GM13976 (cell line): ENCODE measurements around the gene UBE2E1.
A peak's percentile ranks its signal among the peaks of the same experiment; 100 is the strongest.

Source experiments
- DNase-seq: peaks from one replicate; pipeline ENCODE4 v3.0.0; 2012; ENCODE audit warnings: low spot score
- in situ Hi-C: fragments of 300-500 bp; cut with MboI; formaldehyde crosslinking; loops from one replicate; pipeline ENCODE4 v1.12.0; 2022; ENCODE audit warnings: low sequenced_read_pairs, mixed read lengths, inconsistent platforms; ENCODE audit not compliant: unreplicated experiment
- TF ChIP-seq, protein P1 (sequence below): IDR thresholded peaks from 2 replicates; pipeline ENCODE4 v1.5.1; 2012; ENCODE audit warnings: borderline replicate concordance, mild to moderate bottlenecking; ENCODE audit not compliant: insufficient read depth; ENCODE audit errors: extremely low read depth, missing control alignments, control extremely low read depth

The UBE2E1 gene

DNA sequence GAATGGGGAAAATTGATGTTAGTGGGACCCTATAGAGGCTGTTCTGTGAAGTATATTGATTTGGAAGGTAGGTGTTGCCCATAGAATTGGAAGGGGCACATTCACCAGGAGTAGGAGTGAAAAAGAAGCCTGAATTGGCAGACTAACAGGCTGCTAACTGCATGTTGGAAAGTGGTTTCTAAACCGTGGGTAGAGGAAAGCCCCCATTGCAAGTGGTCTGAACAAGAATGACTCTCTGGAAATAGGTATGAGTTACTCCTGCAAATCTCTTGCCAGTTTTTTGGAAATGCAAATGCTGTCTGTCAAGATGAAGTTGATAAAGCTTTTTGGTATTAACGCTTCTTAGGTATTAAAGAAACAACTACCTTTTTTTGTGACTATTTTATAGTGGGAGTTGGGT lies 3.5 kb downstream of the UBE2E1 start:
- no peak for DNase-seq
- in situ Hi-C loops, result no loop called here
- TF ChIP-seq, protein P1, sequence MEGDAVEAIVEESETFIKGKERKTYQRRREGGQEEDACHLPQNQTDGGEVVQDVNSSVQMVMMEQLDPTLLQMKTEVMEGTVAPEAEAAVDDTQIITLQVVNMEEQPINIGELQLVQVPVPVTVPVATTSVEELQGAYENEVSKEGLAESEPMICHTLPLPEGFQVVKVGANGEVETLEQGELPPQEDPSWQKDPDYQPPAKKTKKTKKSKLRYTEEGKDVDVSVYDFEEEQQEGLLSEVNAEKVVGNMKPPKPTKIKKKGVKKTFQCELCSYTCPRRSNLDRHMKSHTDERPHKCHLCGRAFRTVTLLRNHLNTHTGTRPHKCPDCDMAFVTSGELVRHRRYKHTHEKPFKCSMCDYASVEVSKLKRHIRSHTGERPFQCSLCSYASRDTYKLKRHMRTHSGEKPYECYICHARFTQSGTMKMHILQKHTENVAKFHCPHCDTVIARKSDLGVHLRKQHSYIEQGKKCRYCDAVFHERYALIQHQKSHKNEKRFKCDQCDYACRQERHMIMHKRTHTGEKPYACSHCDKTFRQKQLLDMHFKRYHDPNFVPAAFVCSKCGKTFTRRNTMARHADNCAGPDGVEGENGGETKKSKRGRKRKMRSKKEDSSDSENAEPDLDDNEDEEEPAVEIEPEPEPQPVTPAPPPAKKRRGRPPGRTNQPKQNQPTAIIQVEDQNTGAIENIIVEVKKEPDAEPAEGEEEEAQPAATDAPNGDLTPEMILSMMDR, result no peak

- DNase-seq, result peak; percentile 39
- in situ Hi-C loops, result no loop called here
- TF ChIP-seq, protein P1, result no peak
Measured at GRCh38 chr3:23809840-23810342, 4.1 kb downstream of the UBE2E1 start.

DNA sequence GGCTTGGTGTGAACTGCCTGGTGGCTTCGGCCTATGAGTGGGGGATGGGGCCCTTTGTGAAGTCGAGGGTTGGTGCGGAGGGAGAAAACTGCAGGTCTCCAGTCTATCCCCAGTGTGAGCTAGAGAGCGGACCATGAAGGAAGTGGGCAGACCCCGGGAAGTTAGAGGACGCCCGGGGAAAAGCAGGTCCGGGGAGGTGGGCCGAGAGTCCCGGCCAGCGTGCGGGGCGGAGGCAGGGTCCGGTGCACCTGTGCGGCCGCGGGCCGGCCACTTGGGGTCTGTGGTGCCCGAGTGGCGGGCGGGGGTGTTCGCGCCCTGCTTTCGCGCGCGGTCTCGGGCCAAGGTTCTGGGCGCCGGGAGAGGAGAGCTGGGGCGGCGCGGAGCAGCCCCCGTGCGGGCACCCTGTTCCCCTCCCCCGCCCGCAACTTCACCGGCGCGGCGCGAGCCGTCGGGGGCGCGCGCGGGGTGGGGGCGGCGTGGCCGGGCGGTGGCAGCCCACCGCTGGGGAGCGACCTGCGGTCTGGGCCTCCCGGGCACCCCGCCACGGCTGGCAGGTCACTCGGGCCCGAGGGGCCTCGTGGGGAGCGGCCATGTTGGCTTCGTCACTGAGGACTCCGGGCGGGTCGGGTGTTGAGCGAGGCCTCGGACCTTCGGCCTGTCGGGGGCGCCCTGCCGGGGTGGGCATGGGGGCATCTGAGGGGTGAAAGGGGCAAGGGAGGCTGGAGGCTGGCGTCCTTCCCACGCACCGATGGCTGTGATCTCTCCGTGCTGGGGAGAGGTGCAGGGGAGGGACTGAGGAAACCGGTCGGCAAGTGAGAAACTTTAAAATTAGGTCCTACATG lies 4.8 kb downstream of the UBE2E1 start:
- in situ Hi-C loops, result no loop called here
- peak; percentile 72 for DNase-seq
- TF ChIP-seq, protein P1, result peak; percentile 12

- in situ Hi-C loops, result no loop called here
- DNase-seq, result no peak
- TF ChIP-seq, protein P1, result no peak
Measured at GRCh38 chr3:23811185-23811527, 5.4 kb downstream of the UBE2E1 start.

- in situ Hi-C loops, result no loop called here
- DNase-seq, result peak; percentile 65
- TF ChIP-seq, protein P1, result no peak
Measured at GRCh38 chr3:23811919-23812318, 6.2 kb downstream of the UBE2E1 start.

DNA sequence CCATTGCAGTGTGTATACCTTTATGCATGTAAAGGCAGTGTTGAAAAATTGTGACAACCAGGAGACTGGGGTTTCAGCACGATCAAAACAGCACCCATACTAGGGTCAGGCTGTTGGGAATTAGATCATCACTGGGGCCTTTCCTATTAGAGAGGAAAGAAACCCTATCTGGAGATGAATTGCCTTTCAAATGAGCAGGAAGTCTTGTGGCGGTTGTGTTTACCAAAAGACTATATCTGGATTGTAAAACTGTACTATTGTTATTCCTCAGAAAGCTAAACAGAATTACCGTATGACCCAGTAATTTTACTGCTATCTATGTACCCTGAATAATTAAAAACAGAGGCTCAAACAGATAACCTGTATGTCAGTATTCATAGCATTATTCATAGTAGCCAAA lies 10.1 kb downstream of the UBE2E1 start:
- in situ Hi-C loops, result no loop called here
- TF ChIP-seq, protein P1, result no peak
- no peak for DNase-seq
